Mucosa of stomach (tissue), 1 donor: ENCODE results near the gene TAX1BP3.

ENCODE experiments used
- H3K27me3 ChIP-seq: one replicate; pipeline ENCODE4 v1.7.0; 2013; ENCODE audit warnings: mild to moderate bottlenecking, low read length; ENCODE audit not compliant: control insufficient read depth, insufficient read depth
- H3K36me3 ChIP-seq: one replicate; pipeline ENCODE4 v1.7.0; 2013; ENCODE audit warnings: low read length; ENCODE audit not compliant: control insufficient read depth, insufficient read depth
- H3K4me1 ChIP-seq: one replicate; pipeline ENCODE4 v1.7.0; 2013; ENCODE audit warnings: mild to moderate bottlenecking, low read length; ENCODE audit not compliant: control insufficient read depth, insufficient read depth
- H3K4me3 ChIP-seq: one replicate; pipeline ENCODE4 v1.7.0; 2013; ENCODE audit warnings: low read length
- H3K9ac ChIP-seq: one replicate; pipeline ENCODE4 v1.7.0; 2013; ENCODE audit warnings: mild to moderate bottlenecking, low read length, moderate library complexity
- H3K9me3 ChIP-seq: one replicate; pipeline ENCODE4 v1.7.0; 2013; ENCODE audit warnings: mild to moderate bottlenecking, low read length, moderate library complexity; ENCODE audit not compliant: control insufficient read depth
- donor health status: Pancreatic carcinoma.

Gene TAX1BP3

GRCh38 chr17:3635474-3636153, 32.8 kb downstream of the TAX1BP3 start:
- Histone ChIP-seq H3K4me1 (peaks cover 3% of the 10 kb centered on the region), H3K27me3 (no peaks in the 10 kb centered on the region), H3K4me3 (peak overlapping the region; percentile 74), H3K36me3 (peaks cover 4% of the 10 kb centered on the region), H3K9me3 (no peaks in the 10 kb centered on the region), H3K9ac (peak overlapping the region; percentile 85)

- H3K9me3 ChIP-seq: no peaks in the 10 kb centered on the region
- no peak overlapping the region for H3K9ac ChIP-seq
- H3K27me3 ChIP-seq: no peaks in the 10 kb centered on the region
- H3K4me3 ChIP-seq: no peak overlapping the region
- H3K36me3 ChIP-seq: peaks cover 10% of the 10 kb centered on the region
- H3K4me1 ChIP-seq: peaks cover 3% of the 10 kb centered on the region
These were observed 36.1 kb downstream of the TAX1BP3 start for GRCh38 chr17:3632287-3632686.

- Histone ChIP-seq H3K27me3 (no peaks in the 10 kb centered on the region), H3K4me3 (no peak overlapping the region), H3K4me1 (peaks cover 3% of the 10 kb centered on the region), H3K9me3 (no peaks in the 10 kb centered on the region), H3K9ac (no peak overlapping the region), H3K36me3 (peaks cover 10% of the 10 kb centered on the region)
These were observed 37.6 kb downstream of the TAX1BP3 start for GRCh38 chr17:3630781-3631180.

- peaks cover 14% of the 10 kb centered on the region for H3K36me3 ChIP-seq
- no peak overlapping the region for H3K9ac ChIP-seq
- no peaks in the 10 kb centered on the region for H3K4me1 ChIP-seq
- no peaks in the 10 kb centered on the region for H3K9me3 ChIP-seq
- no peaks in the 10 kb centered on the region for H3K27me3 ChIP-seq
- H3K4me3 ChIP-seq: no peak overlapping the region
These were observed 40.6 kb downstream of the TAX1BP3 start for GRCh38 chr17:3627769-3628167.

GRCh38 chr17:3626831-3627768, 41.3 kb downstream of the TAX1BP3 start:
- H3K27me3 ChIP-seq: no peaks in the 10 kb centered on the region
- peaks cover 9% of the 10 kb centered on the region for H3K36me3 ChIP-seq
- H3K9ac ChIP-seq: no peak overlapping the region
- H3K9me3 ChIP-seq: no peaks in the 10 kb centered on the region
- H3K4me1 ChIP-seq: no peaks in the 10 kb centered on the region
- no peak overlapping the region for H3K4me3 ChIP-seq

- Histone ChIP-seq H3K27me3 (no peaks in the 10 kb centered on the region), H3K9me3 (no peaks in the 10 kb centered on the region), H3K36me3 (peaks cover 4% of the 10 kb centered on the region), H3K4me1 (no peaks in the 10 kb centered on the region), H3K4me3 (no peak overlapping the region), H3K9ac (no peak overlapping the region)
These were observed 45.3 kb downstream of the TAX1BP3 start for GRCh38 chr17:3622977-3623594.

- H3K36me3 ChIP-seq: peaks cover 5% of the 10 kb centered on the region
These were observed 47.1 kb downstream of the TAX1BP3 start for GRCh38 chr17:3621146-3621720.

GRCh38 chr17:3615160-3615870, 53.1 kb downstream of the TAX1BP3 start:
- Histone ChIP-seq H3K27me3 (no peaks in the 10 kb centered on the region), H3K9me3 (no peaks in the 10 kb centered on the region), H3K36me3 (peaks cover 4% of the 10 kb centered on the region), H3K4me3 (no peak overlapping the region), H3K9ac (no peak overlapping the region), H3K4me1 (no peaks in the 10 kb centered on the region)

More at GRCh38 chr17:3621146-3621720, 47.1 kb downstream of the TAX1BP3 start:
- Histone ChIP-seq H3K4me1 (no peaks in the 10 kb centered on the region), H3K4me3 (no peak overlapping the region), H3K9ac (no peak overlapping the region), H3K27me3 (no peaks in the 10 kb centered on the region), H3K9me3 (no peaks in the 10 kb centered on the region)

GRCh38 chr17:3613124-3613523, 55.3 kb downstream of the TAX1BP3 start:
- no peaks in the 10 kb centered on the region for H3K9me3 ChIP-seq
- no peak overlapping the region for H3K9ac ChIP-seq
- no peak overlapping the region for H3K4me3 ChIP-seq
- H3K27me3 ChIP-seq: no peaks in the 10 kb centered on the region
- H3K4me1 ChIP-seq: no peaks in the 10 kb centered on the region
- peaks cover 4% of the 10 kb centered on the region for H3K36me3 ChIP-seq
